H9 (cell line): Measurements from ENCODE around the gene SLC6A3. TPM values are rescaled to one million over a fixed set of nuclear protein-coding genes. Genes with fewer than 3 reads are reported as not detected.
A peak's percentile ranks its signal among the peaks of the same experiment; 100 is the strongest.

Experiments used
- DNase-seq: peaks from one replicate; pipeline ENCODE4 v3.0.0-alpha.2; 2017
- H2AFZ ChIP-seq: one replicate; pipeline ENCODE4 v1.6.1; 2013; ENCODE audit warnings: mild to moderate bottlenecking, low read length, control low read depth, moderate library complexity
- H2AK5ac ChIP-seq: 2 replicates; pipeline ENCODE4 v1.6.1; 2013; ENCODE audit warnings: low read length, control low read depth, mixed read lengths; ENCODE audit not compliant: insufficient read length
- H2BK120ac ChIP-seq: one replicate; pipeline ENCODE4 v1.6.1; 2013; ENCODE audit warnings: low read depth, mild to moderate bottlenecking, low read length, control low read depth, inconsistent platforms; ENCODE audit not compliant: poor library complexity, severe bottlenecking
- H2BK12ac ChIP-seq: 2 replicates; pipeline ENCODE4 v1.6.1; 2013; ENCODE audit warnings: low read length, control low read depth, mixed read lengths, low read depth; ENCODE audit not compliant: insufficient read length
- H2BK15ac ChIP-seq: 2 replicates; pipeline ENCODE4 v1.6.1; 2013; ENCODE audit warnings: low read depth, low read length, control low read depth
- H2BK20ac ChIP-seq: one replicate; pipeline ENCODE4 v1.6.1; 2013; ENCODE audit warnings: low read depth, mild to moderate bottlenecking, low read length, control low read depth, inconsistent platforms; ENCODE audit not compliant: poor library complexity, severe bottlenecking
- H2BK5ac ChIP-seq: 2 replicates; pipeline ENCODE4 v1.6.1; 2013; ENCODE audit warnings: low read length, control low read depth, mixed read lengths; ENCODE audit not compliant: insufficient read length
- H3K14ac ChIP-seq: 2 replicates; pipeline ENCODE4 v1.6.1; 2013; ENCODE audit warnings: low read length, control low read depth; ENCODE audit not compliant: insufficient read depth
- H3K18ac ChIP-seq: 2 replicates; pipeline ENCODE4 v1.6.1; 2013; ENCODE audit warnings: low read depth, mild to moderate bottlenecking, mixed read lengths, low read length, control low read depth; ENCODE audit not compliant: insufficient read length
- H3K23ac ChIP-seq: 2 replicates; pipeline ENCODE4 v1.6.1; 2013; ENCODE audit warnings: low read length, control low read depth, mixed read lengths, low read depth; ENCODE audit not compliant: insufficient read length
- H3K23me2 ChIP-seq: 2 replicates; pipeline ENCODE4 v1.6.1; 2013; ENCODE audit warnings: low read depth, mild to moderate bottlenecking, mixed read lengths, low read length, control low read depth; ENCODE audit not compliant: insufficient read length, poor library complexity, severe bottlenecking
- H3K27ac ChIP-seq: 2 replicates; pipeline ENCODE4 v1.5.1; 2013; ENCODE audit warnings: low read length, control low read depth, mixed read lengths, low read depth; ENCODE audit not compliant: insufficient read length
- H3K27me3 ChIP-seq: 2 replicates; pipeline ENCODE4 v1.6.1; 2013; ENCODE audit warnings: low read length, control low read depth, inconsistent platforms; ENCODE audit not compliant: insufficient read depth
- H3K4ac ChIP-seq: 2 replicates; pipeline ENCODE4 v1.6.1; 2013; ENCODE audit warnings: low read depth, mild to moderate bottlenecking, control low read depth, inconsistent platforms, low read length, moderate library complexity
- H3K4me1 ChIP-seq: 2 replicates; pipeline ENCODE4 v1.6.1; 2013; ENCODE audit warnings: low read length, control low read depth, inconsistent platforms; ENCODE audit not compliant: insufficient read depth
- H3K4me2 ChIP-seq: 2 replicates; pipeline ENCODE4 v1.6.1; 2013; ENCODE audit warnings: low read length, control low read depth, mixed read lengths; ENCODE audit not compliant: insufficient read length, insufficient read depth
- H3K56ac ChIP-seq: 2 replicates; pipeline ENCODE4 v1.6.1; 2013; ENCODE audit warnings: low read depth, mild to moderate bottlenecking, mixed read lengths, low read length, control low read depth; ENCODE audit not compliant: insufficient read length
- H3K79me1 ChIP-seq: 2 replicates; pipeline ENCODE4 v1.6.1; 2013; ENCODE audit warnings: low read depth, mild to moderate bottlenecking, moderate library complexity, low read length, control low read depth, inconsistent platforms; ENCODE audit not compliant: insufficient read depth, poor library complexity, severe bottlenecking
- H3K79me2 ChIP-seq: 2 replicates; pipeline ENCODE4 v1.6.1; 2013; ENCODE audit warnings: low read length, control low read depth, inconsistent platforms; ENCODE audit not compliant: insufficient read depth
- H3K9ac ChIP-seq: 2 replicates; pipeline ENCODE4 v1.6.1; 2013; ENCODE audit warnings: low read length, control low read depth, mixed read lengths; ENCODE audit not compliant: insufficient read length; ENCODE audit errors: extremely low read depth
- H3K9me3 ChIP-seq: one replicate; pipeline ENCODE4 v1.6.1; 2013; ENCODE audit warnings: low read depth, low read length, inconsistent platforms; ENCODE audit not compliant: control insufficient read depth
- H3T11ph ChIP-seq: one replicate; pipeline ENCODE4 v1.6.1; 2013; ENCODE audit warnings: mild to moderate bottlenecking, low read length, control low read depth, inconsistent platforms
- H4K20me1 ChIP-seq: one replicate; pipeline ENCODE4 v1.6.1; 2013; ENCODE audit not compliant: control insufficient read depth, insufficient read length, insufficient read depth
- H4K5ac ChIP-seq: 2 replicates; pipeline ENCODE4 v1.6.1; 2013; ENCODE audit warnings: low read depth, mild to moderate bottlenecking, mixed read lengths, low read length, control low read depth; ENCODE audit not compliant: insufficient read length
- H4K8ac ChIP-seq: replicated peaks from 2 replicates; pipeline ENCODE4 v1.6.1; 2013; ENCODE audit warnings: low read length, control low read depth, mixed read lengths, low read depth; ENCODE audit not compliant: insufficient read length
- H4K91ac ChIP-seq: 2 replicates; pipeline ENCODE4 v1.6.1; 2013; ENCODE audit warnings: low read depth, mild to moderate bottlenecking, moderate library complexity, mixed read lengths, low read length, control low read depth; ENCODE audit not compliant: insufficient read length
- H3K27ac Mint-ChIP-seq, 3 experiments: 2 replicates in 2 of 3; 3 replicates in 1 of 3; pipeline ENCODE4 v1.8.0; 2020 to 2021; ENCODE audit warnings: mixed read lengths in 3 of 3, mild to moderate bottlenecking in 1 of 3, moderate library complexity in 1 of 3
- H3K27me3 Mint-ChIP-seq: 2 replicates; pipeline ENCODE4 v1.8.0; 2021; ENCODE audit warnings: low read depth, mild to moderate bottlenecking, moderate library complexity, mixed read lengths
- H3K36me3 Mint-ChIP-seq, 3 experiments: 2 replicates in 2 of 3; 3 replicates in 1 of 3; pipeline ENCODE4 v1.8.0; 2020 to 2021; ENCODE audit warnings: low read depth in 3 of 3, mixed read lengths in 3 of 3; ENCODE audit not compliant: insufficient read depth in 1 of 3
- H3K4me1 Mint-ChIP-seq, 2 experiments: 2 replicates each; pipeline ENCODE4 v1.8.0; 2020; ENCODE audit warnings: mixed read lengths in 2 of 2
- H3K4me3 Mint-ChIP-seq, 2 experiments: 2 replicates in 1 of 2; 3 replicates in 1 of 2; pipeline ENCODE4 v1.8.0; 2020 to 2021; ENCODE audit warnings: mild to moderate bottlenecking in 2 of 2, mixed read lengths in 2 of 2, moderate library complexity in 1 of 2
- H3K9me3 Mint-ChIP-seq, 2 experiments: 2 replicates in 1 of 2; 3 replicates in 1 of 2; pipeline ENCODE4 v1.8.0; 2020; ENCODE audit warnings: mild to moderate bottlenecking in 2 of 2, mixed read lengths in 2 of 2, moderate library complexity in 1 of 2
- CTCF ChIP-seq: fragments of 200-600 bp; sonication (generic); conservative IDR thresholded peaks from 3 replicates; pipeline ENCODE4 v1.8.0; 2021; ENCODE audit warnings: antibody characterized with exemption, mild to moderate bottlenecking
- WGBS: extraction: QIAGEN DNeasy Blood & Tissue Kit; methylation state at CpG from one replicate; pipeline ENCODE4 v1.1.7; 2013; ENCODE audit warnings: missing lambda C conversion rate, low lambda C conversion rate, mixed read lengths; ENCODE audit not compliant: insufficient read length; ENCODE audit errors: extremely low coverage; 5-methylcytosine and 5-hydroxymethylcytosine counted together
- total RNA-seq: library from RNA; stranded (reverse); gene quantifications from 2 replicates; pipeline ENCODE4 v1.2.1, GENCODE V29; 2021

The SLC6A3 gene
- total RNA-seq, 1 experiment from 2014 or later = 0.61 TPM

GRCh38 chr5:1445689-1446601 lies 705 bp upstream of the SLC6A3 start:
- H3K4me1 ChIP-seq = no peaks in the 10 kb centered on the region
- no peaks in the 10 kb centered on the region for H3K79me1 ChIP-seq
- no peak overlapping the region for H2AK5ac ChIP-seq
- WGBS = no CpG with 5 or more reads among the region's 92 CpGs
- Mint-ChIP-seq H3K27me3 (peaks cover 94% of the 10 kb centered on the region), H3K9me3 (no peaks in the 10 kb centered on the region; a peak in 1 of 5 replicates), H3K27ac (no peak overlapping the region), H3K4me3 (peak overlapping the region; percentile 40 to 74), H3K4me1 (peaks cover 2 to 6% of the 10 kb centered on the region in 2 experiments; a peak in 2 of 4 replicates), H3K36me3 (no peaks in the 10 kb centered on the region; a peak in 2 of 7 replicates)
- no peak for TF ChIP-seq CTCF
- H3K23ac ChIP-seq = no peak overlapping the region
- H2BK20ac ChIP-seq = no peak overlapping the region
- no peak overlapping the region for H3K14ac ChIP-seq
- H2AFZ ChIP-seq = no peak overlapping the region
- no peak overlapping the region for H3K18ac ChIP-seq
- no peak overlapping the region for H4K91ac ChIP-seq
- H2BK120ac ChIP-seq = no peak overlapping the region
- H3K56ac ChIP-seq = no peak overlapping the region
- H3K9ac ChIP-seq = no peak overlapping the region
- no peak overlapping the region for H2BK12ac ChIP-seq
- no peak overlapping the region for H4K5ac ChIP-seq
- no peak overlapping the region for H3K4ac ChIP-seq
- no peaks in the 10 kb centered on the region for H3K79me2 ChIP-seq
- no peak overlapping the region for H2BK5ac ChIP-seq
- DNase-seq = no peak
- H3K9me3 ChIP-seq = no peaks in the 10 kb centered on the region
- H3K27ac ChIP-seq = no peak overlapping the region
- H4K8ac ChIP-seq = no peak overlapping the region
- no peak overlapping the region for H2BK15ac ChIP-seq
- peak overlapping the region; percentile 28 for H3K4me2 ChIP-seq
- H4K20me1 ChIP-seq = no peaks in the 10 kb centered on the region
- peaks cover 38% of the 10 kb centered on the region for H3K27me3 ChIP-seq
- H3T11ph ChIP-seq = no peak overlapping the region
- H3K23me2 ChIP-seq = peaks cover 12% of the 10 kb centered on the region
